Esophagus mucosa (tissue), 1 donor: ENCODE data around the gene ITGA2B. TPM values are rescaled to one million over a fixed set of nuclear protein-coding genes. Genes with fewer than 3 reads are reported as not detected.
"Not testable (repeated sequence)": the region's sequence is repeated elsewhere in the genome, so short reads cannot be mapped to it uniquely, and the experiment has no call there.

Source experiments
- ATAC-seq: fragments of 200-7000 bp; cut with Tn5 transposase; one replicate; pipeline ENCODE4 v1.9.1; 2020
- total RNA-seq: library from RNA; stranded (reverse); gene quantifications from one replicate; pipeline ENCODE4 v1.2.4, GENCODE V29; 2023
- donor health status: DM: yes; HTN: yes; CAD: no.

The ITGA2B gene
- total RNA-seq, 1 donor from 2014 or later, result 0.68 TPM

- no peak for ATAC-seq
Observed at GRCh38 chr17:44351961-44352827, 37.3 kb downstream of the ITGA2B start.

- ATAC-seq, result no peak
Observed at GRCh38 chr17:44351464-44351863, 38.0 kb downstream of the ITGA2B start.

GRCh38 chr17:44350733-44351226 is 38.7 kb downstream of the ITGA2B start:
- peak; percentile 17 for ATAC-seq

GRCh38 chr17:44349553-44350070 is 39.8 kb downstream of the ITGA2B start:
- no peak for ATAC-seq

- no peak for ATAC-seq
Observed at GRCh38 chr17:44348988-44349364, 40.5 kb downstream of the ITGA2B start.

- ATAC-seq, result peak; percentile 58
Observed at GRCh38 chr17:44348234-44348987, 41.0 kb downstream of the ITGA2B start.

- peak; percentile 13 for ATAC-seq
Observed at GRCh38 chr17:44347206-44348055, 42.0 kb downstream of the ITGA2B start.

GRCh38 chr17:44346064-44346844 is 43.2 kb downstream of the ITGA2B start:
- ATAC-seq, result no peak

GRCh38 chr17:44345454-44346026 is 43.9 kb downstream of the ITGA2B start:
- peak; percentile 24 for ATAC-seq

GRCh38 chr17:44344939-44345453 is 44.5 kb downstream of the ITGA2B start, which contains the start of gene GRN:
GRN (plus strand) TSS chr17:44345302; CDS start chr17:44349165, 3,863 bp downstream.
- ATAC-seq, result peak; percentile 86

GRCh38 chr17:44343510-44344209 is 45.8 kb downstream of the ITGA2B start:
- ATAC-seq, result no peak

GRCh38 chr17:44340553-44340952 is 48.9 kb downstream of the ITGA2B start:
- ATAC-seq, result not testable (repeated sequence)

- ATAC-seq, result peak; percentile 85
Observed at GRCh38 chr17:44338702-44339101, 50.7 kb downstream of the ITGA2B start.

GRCh38 chr17:44335968-44336367 is 53.5 kb downstream of the ITGA2B start:
- no peak for ATAC-seq

- no peak for ATAC-seq
Observed at GRCh38 chr17:44335564-44335963, 53.9 kb downstream of the ITGA2B start.

GRCh38 chr17:44334727-44335126 is 54.7 kb downstream of the ITGA2B start:
- no peak for ATAC-seq

GRCh38 chr17:44334315-44334714 is 55.1 kb downstream of the ITGA2B start:
- no peak for ATAC-seq

- ATAC-seq, result peak; percentile 83
Observed at GRCh38 chr17:44333371-44333770, 56.1 kb downstream of the ITGA2B start.

- peak; percentile 6 for ATAC-seq
Observed at GRCh38 chr17:44331249-44331760, 58.1 kb downstream of the ITGA2B start.

- ATAC-seq, result not testable (repeated sequence)
Observed at GRCh38 chr17:44330263-44330662, 59.2 kb downstream of the ITGA2B start.
